Mesenteric fat pad (tissue), 1 donor: ENCODE data around the gene CCDC88C. TPM values are rescaled to one million over a fixed set of nuclear protein-coding genes. Genes with fewer than 3 reads are reported as not detected.

Source experiments
- DNase-seq: peaks from one replicate; pipeline ENCODE4 v3.0.0-alpha.2; 2020; ENCODE audit warnings: low spot score
- total RNA-seq: library from RNA; stranded (reverse); fragmentation: NEBNext Ultra II Directional; extraction: Animal tissue kit (Norgen Biotek cat#: 25700); gene quantifications from one replicate; pipeline ENCODE4 v1.2.1, GENCODE V29; 2021
- donor health status: DM: yes; HTN: yes; CAD: no.

Gene CCDC88C
- total RNA-seq, 1 donor from 2014 or later = 17.4 TPM

GRCh38 chr14:91295851-91296796, 121.5 kb downstream of the CCDC88C start:
- no peak for DNase-seq

GRCh38 chr14:91295276-91295845, 122.3 kb downstream of the CCDC88C start:
- no peak for DNase-seq

GRCh38 chr14:91294153-91294552, 123.5 kb downstream of the CCDC88C start:
- DNase-seq = no peak

- DNase-seq = no peak
Measured at GRCh38 chr14:91293281-91293680, 124.3 kb downstream of the CCDC88C start.

- no peak for DNase-seq
Measured at GRCh38 chr14:91292491-91292890, 125.1 kb downstream of the CCDC88C start.

GRCh38 chr14:91291786-91292405, 125.7 kb downstream of the CCDC88C start:
- DNase-seq = no peak

- no peak for DNase-seq
Measured at GRCh38 chr14:91290986-91291385, 126.6 kb downstream of the CCDC88C start.

GRCh38 chr14:91289464-91289863, 128.2 kb downstream of the CCDC88C start:
- DNase-seq = no peak

GRCh38 chr14:91288876-91289275, 128.7 kb downstream of the CCDC88C start:
- no peak for DNase-seq

- no peak for DNase-seq
Measured at GRCh38 chr14:91286530-91286937, 131.1 kb downstream of the CCDC88C start.

- DNase-seq = no peak
Measured at GRCh38 chr14:91284791-91285548, 132.7 kb downstream of the CCDC88C start.

- DNase-seq = no peak
Measured at GRCh38 chr14:91284146-91284790, 133.4 kb downstream of the CCDC88C start.

GRCh38 chr14:91283666-91284065, 134.0 kb downstream of the CCDC88C start:
- no peak for DNase-seq

- DNase-seq = no peak
Measured at GRCh38 chr14:91282954-91283645, 134.5 kb downstream of the CCDC88C start.

- DNase-seq = no peak
Measured at GRCh38 chr14:91281346-91281745, 136.3 kb downstream of the CCDC88C start.

- DNase-seq = no peak
Measured at GRCh38 chr14:91280129-91280528, 137.5 kb downstream of the CCDC88C start.

GRCh38 chr14:91279354-91279753, 138.3 kb downstream of the CCDC88C start:
- no peak for DNase-seq

GRCh38 chr14:91278383-91278715, 139.3 kb downstream of the CCDC88C start:
- DNase-seq = no peak

GRCh38 chr14:91277546-91278382, 139.9 kb downstream of the CCDC88C start:
- no peak for DNase-seq
